ENCODE measurements around the gene MED20.
"Not testable (repeated sequence)": the region's sequence is repeated elsewhere in the genome, so short reads cannot be mapped to it uniquely, and the experiment has no call there.

MED20 gene

DNA sequence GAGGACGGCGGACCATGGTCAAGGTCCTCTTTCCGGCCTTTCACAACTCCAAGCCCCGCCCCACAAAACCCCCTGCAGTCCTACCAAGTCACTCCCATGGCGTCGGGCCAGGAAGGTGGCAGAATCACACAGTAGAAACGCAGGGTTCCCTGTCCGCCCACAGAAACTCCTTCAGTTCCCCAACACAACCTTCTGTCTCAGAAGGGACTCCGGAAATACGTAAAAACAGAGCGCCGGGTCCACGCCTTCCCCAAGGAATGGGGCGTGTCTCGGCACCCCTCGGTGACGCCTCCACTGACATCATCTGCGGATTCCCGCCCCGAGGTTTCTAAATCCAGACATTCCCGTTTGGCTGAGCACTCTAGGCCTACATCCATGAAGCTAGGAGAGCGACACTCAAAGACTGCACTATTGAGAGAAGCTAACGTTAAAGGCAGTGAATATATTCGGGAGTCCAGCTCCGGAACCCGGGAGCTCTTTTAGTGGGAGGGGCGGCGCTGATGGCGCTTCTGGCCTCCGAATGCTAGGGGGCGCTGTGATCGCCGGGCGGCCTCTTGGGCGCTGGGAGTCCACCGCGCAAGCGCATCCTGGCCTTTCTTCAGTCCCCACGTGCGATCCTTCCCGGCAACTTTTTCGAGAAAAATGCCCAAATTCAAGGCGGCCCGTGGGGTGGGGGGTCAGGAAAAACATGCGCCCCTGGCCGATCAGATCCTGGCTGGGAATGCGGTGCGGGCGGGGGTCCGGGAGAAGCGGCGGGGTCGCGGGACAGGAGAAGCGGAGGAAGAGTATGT lies at the start of gene MED20, which contains the start of gene BYSL:
Gene MED20, minus strand, starts transcription at position 219 of the 791 bp plus-strand sequence. Its CDS starts 121 bp downstream, at position 98.
Gene BYSL, plus strand, starts transcription at position 579 of the 791 bp plus-strand sequence. Its CDS starts 64 bp downstream, at position 643.
- peak; percentile 93 for DNase-seq

DNA sequence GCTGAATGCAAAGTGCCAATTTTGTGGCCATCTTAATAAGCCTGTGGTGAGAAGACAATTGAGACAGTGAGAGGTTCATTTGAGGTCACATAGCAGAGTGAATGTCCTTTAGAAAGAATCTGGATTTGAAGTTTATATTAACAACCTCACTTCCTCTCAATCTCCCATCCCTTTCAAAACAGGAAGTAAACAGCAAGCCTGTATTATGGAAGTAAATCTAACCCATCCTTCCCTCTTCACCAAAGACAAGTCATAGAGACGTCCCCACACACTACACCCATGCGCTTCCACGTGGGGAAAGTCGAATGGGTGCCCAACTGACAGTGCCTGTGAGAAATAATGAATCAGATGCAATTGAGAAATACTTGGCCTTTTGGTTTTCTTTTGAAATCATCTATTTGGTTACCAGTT lies 49.5 kb upstream of the MED20 start:
- DNase-seq = peak; percentile 72

GRCh38 chr6:41967312-41968287 lies 46.7 kb upstream of the MED20 start:
- no peak for DNase-seq

DNA sequence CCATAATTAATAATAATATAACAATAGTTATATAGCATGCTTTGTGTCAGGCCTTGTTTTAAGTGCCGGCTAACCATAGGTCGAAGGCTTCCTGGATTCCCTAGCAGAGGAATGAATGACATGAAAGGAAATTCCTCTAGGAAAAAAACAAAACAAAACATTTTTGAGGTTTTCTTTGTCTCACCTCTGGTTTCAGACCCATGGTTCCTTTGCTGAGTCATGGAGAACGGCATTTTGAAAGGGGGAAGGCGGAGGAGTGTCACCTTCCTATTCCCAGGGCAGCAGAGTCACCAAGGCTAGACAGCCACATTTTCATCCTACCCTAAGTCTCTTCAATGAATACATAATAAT lies 46.0 kb upstream of the MED20 start:
- DNase-seq = no peak

DNA sequence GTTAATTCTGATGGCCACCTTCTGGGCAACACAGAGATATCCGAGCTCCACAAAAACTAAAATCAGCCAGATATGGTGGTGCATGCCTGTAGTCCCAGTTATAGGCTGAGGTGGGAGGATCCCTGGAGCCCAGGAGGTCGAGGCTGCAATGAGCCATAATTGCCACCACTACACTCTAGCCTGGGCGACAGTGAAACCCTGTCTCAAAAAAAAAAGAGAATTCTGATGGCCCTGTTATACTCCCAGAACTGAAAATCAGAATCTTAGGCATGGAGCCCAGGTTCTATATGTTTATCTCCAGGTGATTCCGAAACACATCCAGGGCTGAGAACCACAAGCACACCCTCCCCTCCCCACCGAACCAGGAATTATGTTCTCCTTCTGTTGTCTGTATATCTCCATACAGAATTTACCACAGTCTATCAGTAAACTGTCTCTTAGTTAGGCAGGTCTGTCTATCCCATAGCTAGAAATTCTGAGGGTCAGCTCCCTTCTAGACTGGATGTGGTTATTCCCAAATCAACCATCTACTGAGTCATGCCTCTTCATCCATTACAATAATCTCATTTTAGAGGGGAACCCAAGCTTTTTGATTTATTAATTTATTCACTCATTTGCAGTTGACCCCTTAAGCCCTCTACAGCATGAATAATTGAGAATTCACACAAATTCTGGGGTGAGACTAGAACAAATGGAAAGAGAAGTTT lies 45.4 kb upstream of the MED20 start:
- no peak for DNase-seq

DNA sequence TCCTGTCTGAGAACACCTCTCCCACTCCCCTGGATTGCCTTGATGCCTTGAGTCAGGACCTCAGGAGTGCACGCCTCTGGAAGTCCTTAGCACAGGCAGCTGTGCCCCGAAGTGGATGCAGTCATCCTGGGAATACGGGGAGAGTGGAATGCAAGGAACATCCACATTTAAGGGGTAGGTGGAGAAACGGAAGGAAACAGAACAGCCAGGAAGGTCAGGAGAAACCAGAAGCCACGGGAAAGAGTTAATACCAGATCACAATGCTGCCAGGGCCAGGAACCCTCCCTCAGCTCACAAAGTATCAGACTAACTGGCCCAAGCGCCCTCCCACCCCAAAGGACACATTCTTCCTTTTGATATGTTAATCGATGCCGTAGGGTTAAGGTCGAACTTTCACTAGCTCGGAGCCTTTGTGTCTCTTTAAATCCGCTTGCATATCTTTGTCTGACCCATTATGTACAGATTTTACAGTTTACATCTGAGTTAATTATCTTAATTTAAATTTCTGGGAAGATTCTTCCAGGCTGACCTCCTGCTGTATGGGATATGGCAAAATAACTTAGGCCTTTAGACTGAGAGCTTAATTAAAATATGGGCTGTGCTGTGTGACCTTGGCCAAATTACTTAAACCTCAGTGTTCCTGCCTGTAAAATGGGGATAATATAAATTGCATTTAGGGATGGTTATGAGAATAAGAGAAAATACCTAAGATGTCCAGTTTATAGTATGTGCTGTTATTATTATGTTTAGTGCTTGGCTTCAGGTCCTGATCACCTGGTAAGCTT lies 44.7 kb upstream of the MED20 start:
- no peak for DNase-seq

- no peak for DNase-seq
These were observed 43.4 kb upstream of the MED20 start for GRCh38 chr6:41964201-41964887.

GRCh38 chr6:41963371-41963770 lies 42.4 kb upstream of the MED20 start:
- no peak for DNase-seq

GRCh38 chr6:41960028-41960427 lies 39.1 kb upstream of the MED20 start:
- no peak for DNase-seq

GRCh38 chr6:41958022-41958856 lies 37.3 kb upstream of the MED20 start:
- peak; percentile 45 for DNase-seq

- DNase-seq = no peak
These were observed 36.2 kb upstream of the MED20 start for GRCh38 chr6:41957117-41957516.

GRCh38 chr6:41955412-41955811 lies 34.5 kb upstream of the MED20 start:
- no peak for DNase-seq

DNA sequence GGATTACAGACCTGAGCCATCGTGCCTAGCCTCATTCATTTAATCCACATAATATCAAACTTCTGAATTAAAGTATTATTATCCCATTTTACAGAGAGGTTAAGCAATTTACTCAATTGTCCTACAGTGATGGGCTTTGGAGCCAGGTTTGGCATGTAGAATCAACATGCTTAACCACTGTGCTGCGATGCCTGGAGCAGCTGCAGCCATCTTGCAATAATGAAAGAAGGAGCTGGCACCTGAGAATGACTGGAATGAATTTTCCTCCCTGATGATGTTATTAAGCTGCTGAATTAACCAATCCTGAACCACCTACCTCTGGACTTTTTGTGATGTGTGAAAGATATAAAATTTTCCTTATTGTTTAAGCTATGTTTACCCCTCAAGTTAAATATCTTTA lies 33.7 kb upstream of the MED20 start:
- no peak for DNase-seq

- DNase-seq = no peak
These were observed 26.8 kb upstream of the MED20 start for GRCh38 chr6:41947581-41948220.

GRCh38 chr6:41943456-41943855 lies 22.5 kb upstream of the MED20 start:
- no peak for DNase-seq

- not testable (repeated sequence) for DNase-seq
These were observed 21.9 kb upstream of the MED20 start for GRCh38 chr6:41942882-41943281.

- DNase-seq = no peak
These were observed 21.3 kb upstream of the MED20 start for GRCh38 chr6:41942067-41942851.

DNA sequence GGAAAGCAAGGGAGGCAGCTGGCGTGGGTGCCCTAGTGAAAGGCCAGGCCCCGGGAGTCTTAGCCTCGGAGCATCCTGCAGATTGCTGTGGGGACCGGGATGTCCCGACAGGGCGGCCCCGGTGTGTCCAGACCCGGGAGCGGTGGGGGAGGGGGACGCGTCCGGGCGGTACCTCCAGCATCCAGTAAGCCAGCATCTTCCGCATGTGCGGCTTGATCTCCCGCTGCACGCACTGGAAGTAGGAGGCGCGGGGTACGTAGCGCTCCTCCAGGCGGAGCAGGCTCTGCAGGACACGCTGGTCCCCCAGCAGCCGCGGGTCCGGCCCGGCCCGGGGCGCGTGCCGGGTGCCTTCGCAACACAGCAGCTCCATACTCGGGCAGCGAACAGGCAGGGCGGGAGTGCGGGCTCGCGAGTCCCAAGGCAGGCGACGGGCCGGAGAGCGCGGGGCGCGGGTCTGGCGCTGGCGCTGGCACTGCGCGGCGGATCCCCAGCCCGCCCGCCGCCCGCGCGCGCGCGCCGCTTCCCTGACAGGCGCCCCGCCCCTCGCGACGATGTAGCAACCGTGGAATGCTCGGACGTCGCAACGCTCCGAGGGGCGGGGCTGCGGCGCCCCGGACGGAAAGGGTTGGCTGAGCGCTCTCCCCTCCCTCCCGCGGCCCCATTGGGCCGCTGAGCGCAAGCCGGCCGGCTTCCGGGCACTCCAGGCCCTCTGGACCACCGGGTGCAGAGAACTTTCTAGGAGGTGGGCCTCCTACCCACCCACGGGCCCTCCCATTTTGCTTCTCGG lies 20.5 kb upstream of the MED20 start, which contains the start of gene CCND3:
Gene CCND3, minus strand, starts transcription at position 529 of the 787 bp plus-strand sequence. Its CDS starts 159 bp downstream, at position 370.
- DNase-seq = peak; percentile 91
